Midbrain (tissue), 1 donor: ENCODE results near the gene CNR1.

Experiments
- DNase-seq: peaks from one replicate; lab custom pipeline; 2025; lab: John Stamatoyannopoulos, UW

CNR1 gene

DNA sequence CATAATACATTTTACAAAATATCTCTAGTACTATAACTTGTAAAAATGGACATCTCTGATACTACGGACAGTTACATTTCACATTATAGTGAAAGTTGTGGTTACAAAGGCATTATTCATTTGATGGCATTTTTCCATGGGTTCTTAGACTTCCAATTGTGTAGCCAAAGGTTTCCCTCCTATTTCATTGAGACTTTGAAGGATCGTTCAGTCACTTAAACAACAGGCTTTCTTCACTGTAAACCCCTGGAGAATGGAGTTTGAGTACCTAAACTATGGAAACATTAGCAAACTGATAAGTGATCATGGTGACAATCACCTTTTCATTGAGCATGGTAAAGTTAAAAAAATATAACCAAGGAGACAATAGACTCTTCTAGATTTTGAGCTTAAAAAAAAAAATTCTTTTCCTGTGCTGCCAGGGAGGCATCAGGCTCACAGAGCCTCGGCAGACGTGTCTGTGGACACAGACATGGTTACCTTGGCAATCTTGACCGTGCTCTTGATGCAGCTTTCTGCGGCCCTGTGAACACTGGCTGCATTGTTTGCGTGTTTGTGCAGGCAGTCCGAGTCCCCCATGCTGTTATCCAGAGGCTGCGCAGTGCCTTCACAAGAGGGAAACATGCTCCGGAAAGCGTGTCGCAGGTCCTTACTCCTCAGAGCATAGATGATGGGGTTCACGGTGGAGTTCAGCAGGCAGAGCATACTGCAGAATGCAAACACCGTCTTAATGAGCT, 22.6 kb downstream of the CNR1 start:
- no peak for DNase-seq

DNA sequence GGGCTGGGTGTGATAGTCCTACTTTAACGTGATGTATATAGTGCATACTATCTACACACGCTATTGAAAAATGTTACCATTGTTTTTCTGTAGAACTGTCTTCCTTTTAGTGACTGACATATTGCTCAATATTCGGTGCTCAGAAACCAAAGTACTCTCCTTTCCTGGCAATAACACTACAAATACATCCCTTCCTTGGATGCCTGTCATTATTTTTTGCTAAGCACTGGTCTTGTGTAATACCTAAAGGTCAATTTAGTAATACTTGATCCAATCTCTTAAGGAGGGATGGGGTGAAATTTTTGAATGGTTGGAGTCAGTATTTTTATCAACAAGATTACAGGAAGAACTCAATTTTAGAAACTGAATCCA, 23.9 kb downstream of the CNR1 start:
- no peak for DNase-seq

DNA sequence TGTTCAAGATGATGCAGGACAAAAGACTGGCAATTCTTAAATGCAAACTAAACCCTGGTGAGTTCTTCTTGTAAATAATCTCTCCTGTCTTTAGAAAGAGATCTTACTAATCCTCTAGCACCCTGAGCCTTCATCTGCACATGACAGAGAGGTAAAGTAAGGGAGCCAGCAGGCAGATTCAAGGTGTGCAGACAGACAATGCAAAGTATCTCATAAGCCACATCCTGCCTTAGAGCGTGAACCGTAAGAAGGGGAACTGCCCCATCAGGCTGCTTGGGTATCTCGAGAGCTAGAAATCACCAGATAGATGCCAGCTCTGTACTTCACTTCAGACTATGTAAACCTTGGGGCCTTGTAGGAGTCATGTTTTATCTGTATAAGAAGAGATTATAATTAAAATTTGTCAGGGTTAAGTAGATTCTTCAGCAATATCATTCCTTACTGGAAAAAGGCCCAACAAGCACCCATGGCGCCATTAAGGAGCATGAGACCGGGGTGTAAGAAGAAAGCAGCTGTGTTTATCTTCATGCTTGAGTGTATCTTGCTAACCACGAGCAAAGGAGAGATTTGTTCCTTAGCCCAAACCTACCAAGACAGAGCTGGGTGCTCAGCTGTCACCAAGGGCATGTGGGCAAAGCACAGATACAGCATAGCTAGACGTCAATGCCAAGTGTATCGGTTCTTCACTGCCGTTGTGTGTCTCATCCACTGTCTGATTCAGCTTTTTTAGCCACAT, 24.4 kb downstream of the CNR1 start:
- no peak for DNase-seq

DNA sequence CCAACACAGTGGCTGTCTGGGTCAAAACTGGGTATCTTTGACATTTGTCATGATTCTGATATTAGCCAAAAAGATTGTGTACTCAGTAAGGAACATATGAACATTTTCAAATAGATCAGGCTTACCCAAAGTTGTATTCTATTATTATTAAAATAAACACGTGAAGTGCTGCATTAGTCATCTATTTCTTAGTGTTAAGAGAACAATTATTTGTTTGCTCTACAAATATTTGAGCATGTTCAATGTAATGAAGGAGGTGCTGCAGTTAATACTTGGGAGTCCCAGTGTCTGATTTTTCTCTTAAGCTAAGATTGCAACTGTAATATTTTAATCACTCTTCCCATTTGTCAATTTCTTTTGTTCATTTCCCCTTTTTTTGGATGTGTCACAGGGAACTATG, 28.2 kb downstream of the CNR1 start:
- no peak for DNase-seq

DNA sequence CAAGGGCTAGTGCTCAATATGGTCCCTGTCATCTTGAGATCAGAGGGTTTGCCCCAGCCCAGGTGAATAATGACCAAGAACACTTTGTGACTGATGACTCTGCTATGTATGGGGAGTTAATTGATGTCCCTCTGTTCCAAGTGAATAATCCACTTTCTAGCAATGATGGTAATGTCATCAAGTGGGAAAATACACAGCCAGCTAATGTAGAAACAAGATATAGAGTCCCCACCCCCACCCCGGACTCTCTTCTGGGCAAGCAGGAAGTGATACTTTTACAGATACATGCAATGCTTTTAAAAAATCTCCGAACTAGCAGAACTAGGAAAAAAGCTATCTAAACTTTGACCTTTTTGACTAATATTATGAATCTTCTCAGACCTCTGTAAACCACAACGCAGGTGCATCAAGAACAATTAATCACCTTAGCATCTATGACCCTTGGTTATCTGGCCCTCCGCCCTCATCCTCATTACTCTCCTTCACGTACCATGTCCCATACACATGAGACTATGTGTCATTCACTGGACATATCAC, 30.5 kb downstream of the CNR1 start:
- DNase-seq: no peak

DNA sequence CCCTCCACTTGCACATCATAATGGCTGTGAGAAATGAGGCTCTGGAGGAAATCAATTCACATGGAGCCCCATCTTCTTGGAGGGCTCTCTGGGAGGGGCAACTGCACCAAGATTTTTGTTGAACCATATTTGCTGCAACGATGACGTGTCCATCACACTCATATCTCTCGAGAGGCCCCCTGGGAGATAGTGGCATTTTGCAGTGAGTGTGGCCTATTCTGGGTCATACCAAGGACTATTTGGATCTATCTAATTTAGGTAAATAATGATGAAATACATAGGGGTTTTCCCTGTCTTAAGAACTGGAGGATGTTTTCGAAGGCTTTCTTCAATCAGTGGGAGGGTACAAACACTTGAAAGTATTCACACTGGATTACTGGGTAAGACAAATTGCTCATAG, 31.6 kb downstream of the CNR1 start:
- DNase-seq: no peak

DNA sequence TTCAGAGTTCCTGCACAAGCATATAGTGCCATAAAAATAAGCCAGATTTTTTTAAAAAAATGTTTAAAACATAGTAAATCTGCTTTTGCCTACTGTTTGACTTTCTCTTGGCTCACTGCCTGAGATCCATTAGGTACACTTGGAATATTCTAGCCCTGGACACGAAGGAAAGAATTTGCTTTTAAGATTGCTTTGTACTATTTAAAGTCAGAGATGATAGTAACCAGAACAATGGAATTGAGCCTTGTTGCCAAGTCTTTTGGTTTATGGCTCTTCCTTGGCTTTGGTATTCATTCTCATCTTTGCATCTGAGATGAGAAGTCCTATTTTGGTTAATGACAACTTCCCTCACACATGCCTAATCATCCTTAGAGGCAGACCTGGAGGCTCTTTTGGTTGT, 32.4 kb downstream of the CNR1 start:
- no peak for DNase-seq

DNA sequence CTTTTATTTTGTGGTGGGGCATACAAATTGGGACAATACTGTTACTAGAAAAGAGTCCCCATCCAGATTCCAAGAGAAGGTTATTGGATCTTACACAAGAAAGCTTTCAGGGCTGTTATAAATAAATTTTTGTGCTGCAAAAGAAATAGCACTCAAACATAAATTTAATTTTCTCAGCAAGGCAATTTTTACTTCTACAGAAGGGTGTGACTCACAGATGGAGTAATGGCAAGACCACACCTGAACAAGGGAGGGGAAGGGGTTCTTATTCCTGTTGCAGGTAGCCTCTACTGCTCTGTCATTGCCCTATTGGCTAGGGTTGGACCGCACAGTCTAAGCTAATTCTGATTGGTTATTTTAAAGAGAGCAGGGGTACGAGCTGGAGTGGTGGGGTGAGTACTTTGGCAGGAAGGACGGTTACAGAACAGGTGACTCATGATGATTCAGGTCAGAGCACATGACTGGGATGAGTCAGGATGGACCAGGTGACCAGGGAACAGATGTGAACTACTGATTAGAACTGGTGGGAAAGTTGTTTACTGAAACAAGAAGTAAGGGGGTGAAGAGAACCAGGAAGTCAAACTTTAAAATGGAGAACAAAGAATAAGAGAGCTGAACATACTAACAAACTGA, 41.1 kb downstream of the CNR1 start:
- DNase-seq: no peak

DNA sequence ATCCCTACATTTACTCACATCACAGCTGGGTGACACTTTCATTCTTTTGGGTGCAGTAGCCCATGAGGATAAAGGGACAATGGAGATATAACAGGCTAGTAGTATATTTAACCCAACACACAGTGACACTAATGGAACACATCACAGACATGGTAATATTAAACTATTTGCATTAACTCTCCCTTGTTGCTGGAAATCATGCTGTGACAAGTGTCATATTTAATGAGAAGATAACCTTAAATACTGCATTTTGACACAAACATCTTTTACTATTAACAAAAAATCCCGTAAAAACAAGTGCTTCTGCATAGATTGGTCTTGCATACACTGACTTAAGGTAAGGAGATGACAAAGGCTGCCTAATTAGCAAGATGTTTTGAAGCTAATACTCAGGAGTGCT, 45.5 kb downstream of the CNR1 start:
- DNase-seq: no peak

DNA sequence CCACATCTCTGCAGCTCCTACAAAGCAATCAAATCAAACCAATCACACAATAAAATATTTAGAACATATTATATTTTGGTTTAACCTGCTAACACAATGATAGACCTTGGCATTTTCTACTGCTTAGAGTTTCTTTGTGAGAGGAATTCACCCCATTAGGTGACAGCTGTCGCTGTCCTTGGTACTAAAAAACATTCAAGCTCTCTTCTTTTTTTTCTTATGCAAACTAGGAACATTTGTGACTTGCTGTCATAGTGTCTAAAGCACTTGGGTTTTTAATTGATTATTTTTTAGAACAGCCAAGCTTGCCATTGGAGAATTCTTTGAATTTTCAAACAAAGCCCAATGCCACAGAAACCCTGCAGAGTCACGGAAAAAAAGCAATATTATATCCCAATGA, 46.4 kb downstream of the CNR1 start:
- DNase-seq: no peak

DNA sequence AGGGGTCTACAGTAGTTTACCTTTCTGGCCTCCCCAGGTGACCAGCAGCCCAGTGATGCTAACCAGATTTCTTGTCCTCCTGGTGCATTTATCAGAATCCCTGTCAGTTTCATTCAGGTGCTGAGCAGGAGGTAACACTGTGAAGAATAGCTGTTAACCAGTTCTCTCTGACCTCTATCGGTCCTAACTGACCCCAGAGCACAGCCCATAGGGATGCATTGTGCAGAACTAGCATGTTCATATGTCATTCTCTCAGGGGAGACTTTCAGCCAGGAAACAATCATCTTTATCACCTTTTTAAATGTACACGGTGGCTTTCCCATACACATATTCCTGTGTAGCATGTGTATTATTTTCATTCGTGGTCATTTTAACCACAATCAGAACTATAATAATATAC, 49.9 kb downstream of the CNR1 start:
- DNase-seq: no peak

DNA sequence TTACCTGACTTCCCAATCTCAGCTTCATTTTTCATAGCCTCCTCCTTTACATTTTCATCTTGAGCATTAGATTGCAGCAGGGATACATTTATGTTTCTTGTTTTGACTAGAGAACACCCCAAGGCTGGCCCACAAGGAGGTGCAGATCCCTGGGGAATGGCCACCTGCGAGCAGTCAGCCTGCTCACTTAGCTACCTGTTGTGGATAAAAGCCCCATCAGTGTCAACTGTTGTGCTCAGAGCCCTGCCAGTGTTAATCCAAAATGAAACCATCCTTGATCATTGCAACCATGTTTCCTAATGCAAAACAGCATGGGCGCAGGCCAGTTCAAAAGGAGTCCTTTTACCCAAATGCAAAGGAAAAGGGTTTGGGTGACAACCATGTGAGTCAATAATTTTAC, 50.8 kb downstream of the CNR1 start:
- DNase-seq: no peak

DNA sequence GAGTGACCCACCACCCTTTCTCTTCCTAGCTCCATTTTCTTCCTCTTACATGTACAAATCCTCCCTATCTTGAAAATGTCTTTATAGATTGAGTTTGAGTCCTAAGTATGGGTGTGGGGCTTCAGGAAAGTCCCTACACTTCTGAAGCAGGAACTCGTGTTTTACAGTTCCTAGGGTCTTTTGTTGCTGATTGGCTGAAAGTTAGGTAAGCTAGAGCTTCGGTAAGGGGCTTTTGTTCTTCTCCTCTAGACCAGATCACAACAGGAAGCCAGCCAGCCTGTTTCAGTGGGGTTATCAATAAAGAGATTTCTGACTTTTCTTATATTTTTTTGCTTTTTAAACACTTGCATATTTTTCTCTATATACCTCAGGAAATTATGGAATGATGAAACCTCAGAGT, 51.3 kb downstream of the CNR1 start:
- no peak for DNase-seq

DNA sequence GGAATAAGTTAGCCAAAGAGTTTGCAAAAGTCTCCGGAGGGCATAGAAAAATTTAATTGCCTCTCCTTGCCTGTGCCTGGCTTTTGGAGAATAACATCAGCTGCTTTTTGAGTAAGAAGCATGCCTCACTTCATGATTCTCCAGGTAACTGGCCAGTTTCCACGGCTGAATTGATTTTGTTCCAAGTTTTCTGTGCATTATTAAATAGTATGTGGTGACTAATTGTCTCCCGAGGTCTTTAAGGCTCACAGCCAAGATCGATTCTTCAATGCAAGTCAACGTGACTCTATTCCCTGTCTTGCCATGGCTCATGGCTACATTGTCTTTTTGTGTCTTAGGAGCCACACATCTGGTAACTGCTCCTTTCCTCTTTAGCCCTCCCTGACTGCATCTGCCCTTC, 54.2 kb downstream of the CNR1 start:
- DNase-seq: no peak

DNA sequence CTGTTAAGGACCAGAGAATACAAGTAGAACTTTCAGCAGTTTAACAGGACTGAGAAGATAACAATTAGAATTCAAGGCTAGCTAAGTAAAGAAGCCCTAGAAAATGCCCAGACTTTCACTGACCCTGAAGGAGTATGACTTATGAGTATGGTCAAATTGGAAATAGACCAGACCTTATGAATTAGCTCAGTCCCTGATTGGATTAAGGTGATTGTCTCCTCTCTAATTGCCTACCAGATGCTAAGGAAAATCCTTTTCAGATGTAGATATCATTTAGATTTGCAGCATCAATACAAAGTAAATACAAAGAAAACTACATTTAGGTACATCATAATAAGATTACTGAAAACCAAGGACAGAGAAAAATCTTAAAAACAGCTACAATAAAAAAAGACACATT, 58.9 kb downstream of the CNR1 start:
- DNase-seq: no peak

DNA sequence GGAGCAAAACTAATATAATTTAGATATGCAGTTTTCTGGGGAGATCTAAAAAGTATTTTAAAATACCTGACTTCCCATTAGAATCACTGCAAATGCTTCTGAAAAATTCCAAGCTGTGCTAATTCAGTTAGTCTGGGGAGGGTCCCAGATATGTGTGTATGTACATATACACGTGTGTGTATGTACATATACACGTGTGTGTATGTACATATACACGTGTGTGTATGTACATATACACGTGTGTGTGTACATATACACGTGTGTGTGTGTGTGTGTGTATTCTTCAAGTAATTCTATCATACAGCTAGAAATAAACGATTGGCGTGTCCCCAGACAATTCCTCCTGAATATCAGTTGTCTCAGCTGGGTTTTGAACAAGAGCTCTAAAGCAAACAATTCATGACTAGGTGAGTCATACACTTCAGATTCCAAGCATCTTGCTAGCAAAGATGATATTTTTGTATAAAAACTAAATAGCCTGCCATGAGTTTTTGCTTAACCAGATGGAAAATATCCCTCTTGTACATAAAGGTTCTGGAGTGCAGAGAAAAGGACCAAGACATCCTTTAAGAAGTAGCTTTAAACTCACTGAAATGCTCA, 60.3 kb downstream of the CNR1 start:
- no peak for DNase-seq
